GM18498 (cell line): ENCODE data around the gene C20orf144.
"Not testable (repeated sequence)": the region's sequence is repeated elsewhere in the genome, so short reads cannot be mapped to it uniquely, and the experiment has no call there.

ENCODE experiments used
- ATAC-seq: cut with Tn5 transposase; IDR thresholded peaks from one replicate; pipeline ENCODE4 v1.9.1; 2021; ENCODE audit warnings: mild to moderate bottlenecking, moderate library complexity; ENCODE audit not compliant: unreplicated experiment

Gene C20orf144

DNA sequence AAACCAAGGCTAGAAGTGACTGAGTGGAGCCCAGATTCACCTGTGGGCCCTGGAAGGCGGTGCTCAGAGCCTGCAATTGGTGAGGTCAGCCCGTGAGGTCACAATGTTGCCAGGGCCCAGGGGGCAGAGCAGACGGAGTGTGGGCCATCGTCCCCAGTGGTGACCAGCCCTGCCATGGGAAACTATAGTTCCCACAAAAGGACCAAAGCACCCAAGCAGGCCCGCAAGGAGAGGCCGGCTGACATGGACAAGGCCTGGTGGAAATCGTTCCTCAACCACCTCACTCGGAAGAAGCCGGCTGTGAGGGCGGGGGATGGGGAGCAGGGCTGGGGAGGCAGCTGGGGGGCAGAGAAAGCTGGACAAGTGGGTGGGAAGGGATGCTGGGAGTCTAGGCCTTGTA, at the start of gene C20orf144:
C20orf144 (plus strand) TSS at position 156 of the 400 bp plus-strand sequence; CDS start at position 175, 19 bp downstream.
- ATAC-seq, result no peak

DNA sequence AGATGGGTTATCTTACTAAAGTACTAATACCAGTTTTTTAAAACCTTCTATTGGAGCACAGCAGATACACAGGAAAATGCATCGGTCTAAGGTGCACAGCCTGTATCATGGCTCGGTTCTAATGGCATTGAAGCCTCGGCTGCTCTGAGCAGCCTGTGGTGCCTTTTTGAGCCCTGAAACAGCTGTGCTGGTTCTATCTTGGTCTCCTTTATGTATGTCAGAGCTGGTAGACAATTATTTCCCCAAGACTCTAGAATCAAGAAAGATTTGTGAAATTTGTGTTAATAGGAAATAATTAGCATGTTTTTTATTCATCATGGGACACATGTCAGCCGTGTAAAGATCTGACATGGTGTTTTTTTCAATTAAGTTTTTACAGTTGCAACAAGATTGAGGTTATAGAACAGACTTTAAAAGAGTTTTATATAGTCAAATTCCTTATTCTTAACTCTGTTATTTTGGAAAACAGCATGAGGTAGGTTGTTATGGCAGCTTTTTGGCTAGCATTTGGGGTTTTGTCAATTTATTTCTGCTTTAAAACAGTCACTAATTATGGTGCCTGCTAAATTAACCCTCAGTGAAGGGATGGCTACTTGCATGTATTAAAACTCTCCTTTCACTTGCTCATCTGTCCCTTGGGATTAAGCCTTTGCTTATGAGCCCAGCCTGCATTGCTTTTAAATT, 40.3 kb upstream of the C20orf144 start:
- no peak for ATAC-seq

GRCh38 chr20:33622705-33623365, 39.3 kb upstream of the C20orf144 start:
- no peak for ATAC-seq

GRCh38 chr20:33624399-33624798, 37.7 kb upstream of the C20orf144 start:
- no peak for ATAC-seq

DNA sequence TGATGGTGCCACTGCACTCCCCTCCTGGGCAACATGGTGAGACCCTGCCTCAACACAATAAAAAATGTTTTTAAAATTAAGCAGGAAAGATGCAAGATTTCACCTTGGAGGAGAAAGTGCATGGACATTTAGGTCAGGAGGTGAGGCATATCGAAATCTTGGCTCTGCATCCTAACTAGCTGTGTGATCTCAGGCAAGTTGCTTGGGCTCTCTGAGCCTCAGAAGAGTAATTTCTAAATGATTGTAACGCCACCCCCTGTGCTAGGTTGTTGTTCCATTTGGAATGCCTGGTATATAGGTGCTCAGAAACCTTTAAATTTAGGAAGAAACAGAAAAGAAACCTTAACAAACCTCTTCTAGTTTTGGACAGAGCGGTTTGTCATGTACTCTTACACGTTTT, 35.9 kb upstream of the C20orf144 start:
- ATAC-seq, result no peak

GRCh38 chr20:33627577-33628216, 34.4 kb upstream of the C20orf144 start:
- no peak for ATAC-seq

DNA sequence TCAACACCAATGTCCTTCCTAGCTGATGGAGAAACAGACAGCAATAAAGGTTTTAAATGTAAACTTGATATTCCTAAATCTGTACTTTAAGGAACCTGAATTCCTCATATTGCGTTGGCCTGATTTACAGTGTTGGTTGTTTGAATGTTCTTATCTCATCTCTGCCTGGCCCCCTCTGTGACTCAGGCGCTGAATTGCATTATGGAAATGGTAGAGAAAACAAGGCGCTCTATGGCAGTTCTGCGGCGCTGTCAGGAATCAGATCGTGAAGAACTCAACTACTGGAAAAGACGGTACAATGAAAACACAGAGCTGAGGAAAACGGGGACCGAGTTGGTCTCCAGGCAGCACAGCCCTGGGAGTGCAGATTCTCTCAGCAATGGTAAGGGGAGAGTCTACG, 32.6 kb upstream of the C20orf144 start:
- no peak for ATAC-seq

GRCh38 chr20:33629979-33630378, 32.1 kb upstream of the C20orf144 start:
- no peak for ATAC-seq

- ATAC-seq, result no peak
Measured at GRCh38 chr20:33630507-33630906, 31.6 kb upstream of the C20orf144 start.

DNA sequence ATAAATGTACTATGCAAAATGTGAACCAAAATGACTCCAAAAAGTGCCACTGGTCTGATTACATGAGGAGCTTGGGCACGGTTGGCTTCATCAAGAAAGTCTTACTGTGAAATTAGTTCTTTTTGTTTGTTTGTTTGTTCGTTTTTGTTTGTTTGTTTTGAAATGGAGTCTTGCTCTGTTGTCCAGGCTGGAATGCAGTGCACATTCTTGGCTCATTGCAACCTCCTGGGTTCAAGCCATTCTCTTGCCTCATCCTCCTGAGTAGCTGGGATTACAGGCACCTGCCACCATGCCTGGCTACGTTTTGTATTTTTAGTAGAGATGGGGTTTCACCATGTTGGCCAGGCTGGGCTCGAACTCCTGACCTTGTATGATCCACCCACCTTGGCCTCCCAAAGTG, 30.2 kb upstream of the C20orf144 start:
- not testable (repeated sequence) for ATAC-seq

GRCh38 chr20:33635341-33635740, 26.8 kb upstream of the C20orf144 start:
- no peak for ATAC-seq

DNA sequence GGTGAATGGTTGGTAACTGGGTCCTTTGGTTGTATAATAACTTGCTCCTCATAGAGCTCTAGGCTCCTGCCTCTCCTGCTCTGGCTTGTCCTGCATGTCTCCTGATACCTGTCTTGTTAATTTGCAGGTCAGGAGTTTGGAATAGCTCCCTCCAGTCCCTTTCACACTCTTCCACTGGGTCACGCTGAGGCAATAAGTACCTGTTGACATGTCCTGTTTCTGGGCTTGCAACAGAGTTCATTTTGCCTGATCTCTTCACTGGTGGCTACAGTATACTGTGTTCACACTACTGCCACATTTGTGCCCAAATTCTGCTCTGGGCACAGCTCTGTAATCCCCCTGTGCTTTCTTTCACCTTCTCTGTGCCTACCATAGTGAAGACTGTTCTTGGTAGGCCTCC, 25.4 kb upstream of the C20orf144 start:
- no peak for ATAC-seq

DNA sequence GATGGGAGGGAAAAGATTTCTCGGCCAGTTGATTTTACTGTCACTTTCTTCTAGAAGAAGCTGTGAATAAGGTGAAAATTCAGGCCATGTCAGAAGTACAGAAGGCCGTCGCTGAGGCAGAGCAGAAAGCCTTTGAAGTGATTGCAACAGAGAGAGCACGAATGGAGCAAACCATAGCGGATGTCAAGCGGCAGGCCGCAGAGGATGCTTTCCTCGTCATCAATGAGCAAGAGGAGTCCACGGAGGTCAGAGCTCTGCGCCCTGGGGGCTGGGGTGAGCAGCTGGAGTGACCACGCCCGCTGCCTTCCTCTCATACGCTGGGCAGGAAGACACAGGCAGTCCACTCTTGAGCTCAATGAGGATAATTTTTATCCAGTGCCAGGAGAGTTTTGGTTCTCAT, 21.8 kb upstream of the C20orf144 start:
- ATAC-seq, result no peak

- ATAC-seq, result no peak
Measured at GRCh38 chr20:33644313-33645071, 17.6 kb upstream of the C20orf144 start.

- no peak for ATAC-seq
Measured at GRCh38 chr20:33645072-33645358, 17.1 kb upstream of the C20orf144 start.

DNA sequence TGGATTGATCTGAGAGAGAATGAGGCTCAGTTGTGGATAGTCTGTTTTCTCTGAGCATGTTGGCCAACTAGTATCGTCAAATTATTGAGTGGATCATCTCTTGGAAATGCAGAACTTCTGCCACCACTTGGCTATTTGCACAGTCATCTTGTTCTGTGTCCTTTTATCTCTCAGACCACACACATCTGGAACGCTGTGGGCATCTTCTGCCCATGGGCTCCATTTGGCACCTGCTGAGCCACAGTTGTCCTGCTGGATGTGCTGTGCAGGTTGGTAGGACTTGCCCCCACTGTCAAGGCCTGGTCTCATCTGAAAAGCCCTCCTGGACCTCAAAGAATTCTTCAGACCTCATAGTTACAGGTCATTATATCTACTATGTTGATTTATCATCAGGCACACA, 16.7 kb upstream of the C20orf144 start:
- no peak for ATAC-seq

GRCh38 chr20:33646191-33646590, 15.9 kb upstream of the C20orf144 start:
- ATAC-seq, result no peak

- not testable (repeated sequence) for ATAC-seq
Measured at GRCh38 chr20:33646959-33647602, 15.0 kb upstream of the C20orf144 start.

GRCh38 chr20:33647603-33648395, 14.3 kb upstream of the C20orf144 start:
- peak; percentile 81 for ATAC-seq

- ATAC-seq, result no peak
Measured at GRCh38 chr20:33648396-33649004, 13.6 kb upstream of the C20orf144 start.
